GM23338 (cell line): ENCODE measurements around the gene ULBP1. TPM values are rescaled to one million over a fixed set of nuclear protein-coding genes. Genes with fewer than 3 reads are reported as not detected.

Experiments
- ETS1 ChIP-seq: IDR thresholded peaks from 2 replicates; pipeline ENCODE4 v1.6.1; 2016; ENCODE audit warnings: antibody characterized with exemption
- EZH2 ChIP-seq: fragments of 200-600 bp; sonication (generic); IDR thresholded peaks from one replicate; pipeline ENCODE4 v1.8.0; 2017; ENCODE audit warnings: antibody characterized with exemption, mild to moderate bottlenecking, low read depth; ENCODE audit not compliant: unreplicated experiment
- EZH2phosphoT487 ChIP-seq: fragments of 200-600 bp; sonication (generic); IDR thresholded peaks from one replicate; pipeline ENCODE4 v1.8.1; 2018; ENCODE audit warnings: antibody characterized with exemption; ENCODE audit not compliant: unreplicated experiment
- JUNB ChIP-seq: IDR thresholded peaks from one replicate; pipeline ENCODE4 v1.6.1; 2016; ENCODE audit warnings: antibody characterized with exemption; ENCODE audit not compliant: unreplicated experiment
- POLR2AphosphoS5 ChIP-seq: IDR thresholded peaks from 2 replicates; pipeline ENCODE4 v1.6.1; 2016; ENCODE audit warnings: antibody characterized with exemption, low read depth
- REST ChIP-seq: IDR thresholded peaks from one replicate; pipeline ENCODE4 v1.6.1; 2018; ENCODE audit warnings: antibody characterized with exemption; ENCODE audit not compliant: unreplicated experiment
- STAT1 ChIP-seq: IDR thresholded peaks from one replicate; pipeline ENCODE4 v1.6.1; 2016; ENCODE audit warnings: antibody characterized with exemption; ENCODE audit not compliant: unreplicated experiment
- ZNF114 ChIP-seq: fragments of 250-450 bp; sonication (Bioruptor Pico); IDR thresholded peaks from 2 replicates; pipeline ENCODE4 v1.5.0; 2020; ENCODE audit warnings: mild to moderate bottlenecking, moderate library complexity
- ZNF331 ChIP-seq: fragments of 250-450 bp; sonication (Bioruptor Pico); IDR thresholded peaks from 2 replicates; pipeline ENCODE4 v1.5.0; 2020; ENCODE audit warnings: low read depth, mild to moderate bottlenecking, moderate library complexity
- polyA plus RNA-seq: library from polyadenylated mRNA; unstranded; fragments of >200 nt; fragmentation: Nextera tagmentation; extraction: Ambion mirVana; gene quantifications from 2 replicates; pipeline ENCODE4 v1.2.1, GENCODE V29; 2016
- total RNA-seq: library from RNA; depleted of rRNA; stranded (reverse); fragments of >200 nt; shearing (Covaris generic); gene quantifications from 2 replicates; pipeline ENCODE4 v1.2.3, GENCODE V29; 2014
- TF ChIP-seq, protein P1 (sequence below): fragments of 250-450 bp; sonication (Bioruptor Pico); IDR thresholded peaks from 2 replicates; pipeline ENCODE4 v1.5.0; 2020; ENCODE audit warnings: mild to moderate bottlenecking, moderate library complexity

The ULBP1 gene
- total and polyA plus RNA-seq, 2 experiments from 2014 or later: 0.74 to 1.7 TPM

- TF ChIP-seq, protein P1, sequence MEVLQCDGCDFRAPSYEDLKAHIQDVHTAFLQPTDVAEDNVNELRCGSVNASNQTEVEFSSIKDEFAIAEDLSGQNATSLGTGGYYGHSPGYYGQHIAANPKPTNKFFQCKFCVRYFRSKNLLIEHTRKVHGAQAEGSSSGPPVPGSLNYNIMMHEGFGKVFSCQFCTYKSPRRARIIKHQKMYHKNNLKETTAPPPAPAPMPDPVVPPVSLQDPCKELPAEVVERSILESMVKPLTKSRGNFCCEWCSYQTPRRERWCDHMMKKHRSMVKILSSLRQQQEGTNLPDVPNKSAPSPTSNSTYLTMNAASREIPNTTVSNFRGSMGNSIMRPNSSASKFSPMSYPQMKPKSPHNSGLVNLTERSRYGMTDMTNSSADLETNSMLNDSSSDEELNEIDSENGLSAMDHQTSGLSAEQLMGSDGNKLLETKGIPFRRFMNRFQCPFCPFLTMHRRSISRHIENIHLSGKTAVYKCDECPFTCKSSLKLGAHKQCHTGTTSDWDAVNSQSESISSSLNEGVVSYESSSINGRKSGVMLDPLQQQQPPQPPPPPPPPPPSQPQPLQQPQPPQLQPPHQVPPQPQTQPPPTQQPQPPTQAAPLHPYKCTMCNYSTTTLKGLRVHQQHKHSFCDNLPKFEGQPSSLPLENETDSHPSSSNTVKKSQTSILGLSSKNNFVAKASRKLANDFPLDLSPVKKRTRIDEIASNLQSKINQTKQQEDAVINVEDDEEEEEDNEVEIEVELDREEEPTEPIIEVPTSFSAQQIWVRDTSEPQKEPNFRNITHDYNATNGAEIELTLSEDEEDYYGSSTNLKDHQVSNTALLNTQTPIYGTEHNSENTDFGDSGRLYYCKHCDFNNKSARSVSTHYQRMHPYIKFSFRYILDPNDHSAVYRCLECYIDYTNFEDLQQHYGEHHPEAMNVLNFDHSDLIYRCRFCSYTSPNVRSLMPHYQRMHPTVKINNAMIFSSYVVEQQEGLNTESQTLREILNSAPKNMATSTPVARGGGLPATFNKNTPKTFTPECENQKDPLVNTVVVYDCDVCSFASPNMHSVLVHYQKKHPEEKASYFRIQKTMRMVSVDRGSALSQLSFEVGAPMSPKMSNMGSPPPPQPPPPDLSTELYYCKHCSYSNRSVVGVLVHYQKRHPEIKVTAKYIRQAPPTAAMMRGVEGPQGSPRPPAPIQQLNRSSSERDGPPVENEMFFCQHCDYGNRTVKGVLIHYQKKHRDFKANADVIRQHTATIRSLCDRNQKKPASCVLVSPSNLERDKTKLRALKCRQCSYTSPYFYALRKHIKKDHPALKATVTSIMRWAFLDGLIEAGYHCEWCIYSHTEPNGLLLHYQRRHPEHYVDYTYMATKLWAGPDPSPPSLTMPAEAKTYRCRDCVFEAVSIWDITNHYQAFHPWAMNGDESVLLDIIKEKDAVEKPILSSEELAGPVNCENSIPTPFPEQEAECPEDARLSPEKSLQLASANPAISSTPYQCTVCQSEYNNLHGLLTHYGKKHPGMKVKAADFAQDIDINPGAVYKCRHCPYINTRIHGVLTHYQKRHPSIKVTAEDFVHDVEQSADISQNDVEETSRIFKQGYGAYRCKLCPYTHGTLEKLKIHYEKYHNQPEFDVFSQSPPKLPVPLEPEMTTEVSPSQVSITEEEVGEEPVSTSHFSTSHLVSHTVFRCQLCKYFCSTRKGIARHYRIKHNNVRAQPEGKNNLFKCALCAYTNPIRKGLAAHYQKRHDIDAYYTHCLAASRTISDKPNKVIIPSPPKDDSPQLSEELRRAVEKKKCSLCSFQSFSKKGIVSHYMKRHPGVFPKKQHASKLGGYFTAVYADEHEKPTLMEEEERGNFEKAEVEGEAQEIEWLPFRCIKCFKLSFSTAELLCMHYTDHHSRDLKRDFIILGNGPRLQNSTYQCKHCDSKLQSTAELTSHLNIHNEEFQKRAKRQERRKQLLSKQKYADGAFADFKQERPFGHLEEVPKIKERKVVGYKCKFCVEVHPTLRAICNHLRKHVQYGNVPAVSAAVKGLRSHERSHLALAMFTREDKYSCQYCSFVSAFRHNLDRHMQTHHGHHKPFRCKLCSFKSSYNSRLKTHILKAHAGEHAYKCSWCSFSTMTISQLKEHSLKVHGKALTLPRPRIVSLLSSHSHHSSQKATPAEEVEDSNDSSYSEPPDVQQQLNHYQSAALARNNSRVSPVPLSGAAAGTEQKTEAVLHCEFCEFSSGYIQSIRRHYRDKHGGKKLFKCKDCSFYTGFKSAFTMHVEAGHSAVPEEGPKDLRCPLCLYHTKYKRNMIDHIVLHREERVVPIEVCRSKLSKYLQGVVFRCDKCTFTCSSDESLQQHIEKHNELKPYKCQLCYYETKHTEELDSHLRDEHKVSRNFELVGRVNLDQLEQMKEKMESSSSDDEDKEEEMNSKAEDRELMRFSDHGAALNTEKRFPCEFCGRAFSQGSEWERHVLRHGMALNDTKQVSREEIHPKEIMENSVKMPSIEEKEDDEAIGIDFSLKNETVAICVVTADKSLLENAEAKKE (CRISPR knock-in tag): no peak
- TF ChIP-seq EZH2phosphoT487 (no peak), REST (no peak), EZH2 (no peak), ZNF114 (CRISPR knock-in tag) (no peak), JUNB (no peak), POLR2AphosphoS5 (no peak), ZNF331 (no peak), ETS1 (no peak), STAT1 (no peak)
These were observed 30.3 kb upstream of the ULBP1 start (continued) for GRCh38 chr6:149933461-149933860.
